Parathyroid adenoma (tissue), 2 donors: ENCODE results near the gene EFCAB11.

Experiments
- H2AFZ ChIP-seq: fragments of 300-600 bp; sonication (generic); one replicate; pipeline ENCODE4 v1.7.0; 2017; ENCODE audit warnings: antibody characterized with exemption, mild to moderate bottlenecking
- H3K27ac ChIP-seq: fragments of 300-600 bp; sonication (generic); one replicate; pipeline ENCODE4 v1.7.0; 2017
- H3K27me3 ChIP-seq: fragments of 300-600 bp; sonication (generic); one replicate; pipeline ENCODE4 v1.7.0; 2017; ENCODE audit warnings: low read length; ENCODE audit not compliant: control insufficient read depth, insufficient read depth
- H3K36me3 ChIP-seq: fragments of 300-600 bp; sonication (generic); one replicate; pipeline ENCODE4 v1.7.0; 2017; ENCODE audit warnings: low read length; ENCODE audit not compliant: control insufficient read depth, insufficient read depth
- H3K4me1 ChIP-seq: fragments of 300-600 bp; sonication (generic); one replicate; pipeline ENCODE4 v1.7.0; 2017; ENCODE audit warnings: control low read depth
- H3K4me2 ChIP-seq: fragments of 300-600 bp; sonication (generic); one replicate; pipeline ENCODE4 v1.7.0; 2017; ENCODE audit warnings: low read length
- H3K4me3 ChIP-seq: fragments of 300-600 bp; sonication (generic); one replicate; pipeline ENCODE4 v1.7.0; 2017; ENCODE audit warnings: low read depth, low read length
- H3K79me2 ChIP-seq: fragments of 300-600 bp; sonication (generic); one replicate; pipeline ENCODE4 v1.7.0; 2017; ENCODE audit warnings: control low read depth
- H3K9ac ChIP-seq: fragments of 300-600 bp; sonication (generic); one replicate; pipeline ENCODE4 v1.7.0; 2017; ENCODE audit warnings: mild to moderate bottlenecking
- H3K9me3 ChIP-seq: fragments of 300-600 bp; sonication (generic); one replicate; pipeline ENCODE4 v1.7.0; 2017; ENCODE audit warnings: low read length; ENCODE audit not compliant: control insufficient read depth
- TF ChIP-seq, protein P1 (sequence below): fragments of 300-600 bp; sonication (generic); IDR thresholded peaks from one replicate; pipeline ENCODE4 v1.7.0; 2017; ENCODE audit warnings: antibody characterized with exemption, mild to moderate bottlenecking
- donor health status: primary hyperparathyroidism.

The EFCAB11 gene

DNA sequence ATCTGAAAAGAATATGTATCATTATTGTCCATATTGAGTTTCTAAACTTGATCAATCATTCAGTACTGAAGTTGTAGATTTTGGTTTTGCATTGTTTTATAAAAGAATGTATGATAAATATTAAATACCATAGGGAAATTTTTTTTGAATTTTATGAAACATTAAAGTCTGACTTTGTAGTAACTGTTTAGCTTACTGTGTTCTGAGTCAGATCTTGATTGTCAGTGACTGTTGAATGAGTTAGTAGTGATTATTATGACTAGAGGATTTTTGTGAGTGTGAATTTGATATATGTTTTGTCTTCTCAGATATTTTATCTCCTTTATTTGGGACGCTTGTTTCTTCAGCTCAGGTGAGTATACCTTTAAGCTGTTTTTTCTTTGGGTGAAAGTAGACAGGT lies 11.3 kb upstream of the EFCAB11 start:
- TF ChIP-seq, protein P1, sequence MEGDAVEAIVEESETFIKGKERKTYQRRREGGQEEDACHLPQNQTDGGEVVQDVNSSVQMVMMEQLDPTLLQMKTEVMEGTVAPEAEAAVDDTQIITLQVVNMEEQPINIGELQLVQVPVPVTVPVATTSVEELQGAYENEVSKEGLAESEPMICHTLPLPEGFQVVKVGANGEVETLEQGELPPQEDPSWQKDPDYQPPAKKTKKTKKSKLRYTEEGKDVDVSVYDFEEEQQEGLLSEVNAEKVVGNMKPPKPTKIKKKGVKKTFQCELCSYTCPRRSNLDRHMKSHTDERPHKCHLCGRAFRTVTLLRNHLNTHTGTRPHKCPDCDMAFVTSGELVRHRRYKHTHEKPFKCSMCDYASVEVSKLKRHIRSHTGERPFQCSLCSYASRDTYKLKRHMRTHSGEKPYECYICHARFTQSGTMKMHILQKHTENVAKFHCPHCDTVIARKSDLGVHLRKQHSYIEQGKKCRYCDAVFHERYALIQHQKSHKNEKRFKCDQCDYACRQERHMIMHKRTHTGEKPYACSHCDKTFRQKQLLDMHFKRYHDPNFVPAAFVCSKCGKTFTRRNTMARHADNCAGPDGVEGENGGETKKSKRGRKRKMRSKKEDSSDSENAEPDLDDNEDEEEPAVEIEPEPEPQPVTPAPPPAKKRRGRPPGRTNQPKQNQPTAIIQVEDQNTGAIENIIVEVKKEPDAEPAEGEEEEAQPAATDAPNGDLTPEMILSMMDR: no peak
- Histone ChIP-seq H3K4me3 (no peak overlapping the region), H3K9me3 (no peaks in the 10 kb centered on the region), H3K4me1 (no peaks in the 10 kb centered on the region), H3K27me3 (no peaks in the 10 kb centered on the region), H2AFZ (no peak overlapping the region), H3K79me2 (no peaks in the 10 kb centered on the region), H3K9ac (no peak overlapping the region), H3K36me3 (no peaks in the 10 kb centered on the region), H3K27ac (no peak overlapping the region), H3K4me2 (no peak overlapping the region)

GRCh38 chr14:89963288-89963978 lies 8.9 kb upstream of the EFCAB11 start:
- Histone ChIP-seq H3K4me2 (no peak overlapping the region), H3K27me3 (no peaks in the 10 kb centered on the region)

DNA sequence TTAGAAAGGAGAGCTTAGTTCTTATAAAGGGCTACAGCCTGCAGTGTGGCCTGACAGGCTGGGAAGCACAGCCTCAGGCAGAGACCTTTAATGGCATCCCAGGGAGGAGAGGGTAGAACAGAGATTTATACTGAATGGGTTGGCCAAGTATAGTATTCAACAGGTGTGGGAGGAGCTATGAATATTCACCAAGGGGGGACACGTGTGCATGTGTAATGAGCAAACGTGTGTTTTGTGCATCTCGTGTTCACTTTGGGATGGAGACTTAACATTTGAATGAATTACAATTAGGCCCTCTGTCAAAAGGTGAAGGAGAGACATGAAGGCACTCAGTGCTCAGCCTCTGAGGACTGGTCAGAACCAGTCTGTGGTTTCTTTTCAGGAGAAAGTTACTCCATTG lies 6.4 kb upstream of the EFCAB11 start:
- Histone ChIP-seq H3K9ac (no peak overlapping the region), H2AFZ (no peak overlapping the region), H3K9me3 (no peaks in the 10 kb centered on the region), H3K36me3 (no peaks in the 10 kb centered on the region), H3K4me2 (no peak overlapping the region), H3K4me1 (peaks cover 6% of the 10 kb centered on the region), H3K27ac (no peak overlapping the region), H3K27me3 (no peaks in the 10 kb centered on the region), H3K4me3 (no peak overlapping the region), H3K79me2 (no peaks in the 10 kb centered on the region)
- TF ChIP-seq, protein P1: no peak

More at GRCh38 chr14:89963288-89963978, 8.9 kb upstream of the EFCAB11 start:
- Histone ChIP-seq H3K9ac (no peak overlapping the region), H3K36me3 (no peaks in the 10 kb centered on the region), H2AFZ (no peak overlapping the region), H3K27ac (no peak overlapping the region), H3K9me3 (no peaks in the 10 kb centered on the region), H3K4me1 (no peaks in the 10 kb centered on the region), H3K79me2 (no peaks in the 10 kb centered on the region), H3K4me3 (no peak overlapping the region)
- TF ChIP-seq, protein P1: no peak

- no peak overlapping the region for H3K4me2 ChIP-seq
- H3K27ac ChIP-seq: no peak overlapping the region
- TF ChIP-seq, protein P1: no peak
- H3K27me3 ChIP-seq: no peaks in the 10 kb centered on the region
- H3K4me1 ChIP-seq: peaks cover 9% of the 10 kb centered on the region
- H3K79me2 ChIP-seq: no peaks in the 10 kb centered on the region
- no peak overlapping the region for H3K4me3 ChIP-seq
- no peak overlapping the region for H3K9ac ChIP-seq
- H2AFZ ChIP-seq: no peak overlapping the region
- no peaks in the 10 kb centered on the region for H3K9me3 ChIP-seq
- no peaks in the 10 kb centered on the region for H3K36me3 ChIP-seq
Observed at GRCh38 chr14:89959853-89960445, 5.4 kb upstream of the EFCAB11 start.

DNA sequence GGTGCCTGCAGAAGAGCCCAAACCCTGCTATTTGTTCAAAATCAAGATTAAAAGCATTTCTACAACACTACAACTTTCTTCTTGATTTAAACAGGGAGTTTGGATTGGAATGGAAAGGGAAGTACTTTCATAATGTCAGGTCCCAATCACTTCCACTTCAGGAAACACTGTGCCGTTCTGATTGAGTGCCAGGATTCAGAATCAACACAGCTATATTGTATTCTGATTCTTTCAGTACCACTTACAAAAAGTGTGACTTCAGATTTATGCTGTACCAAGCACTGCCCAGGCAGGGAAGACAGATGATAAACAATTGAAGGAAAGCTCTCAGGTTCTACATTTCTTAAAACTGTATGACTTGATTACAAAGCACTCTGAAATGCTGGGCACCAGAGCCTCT lies 4.4 kb upstream of the EFCAB11 start:
- Histone ChIP-seq H2AFZ (no peak overlapping the region), H3K27ac (no peak overlapping the region), H3K4me2 (no peak overlapping the region), H3K79me2 (no peaks in the 10 kb centered on the region), H3K9me3 (no peaks in the 10 kb centered on the region), H3K36me3 (no peaks in the 10 kb centered on the region), H3K4me3 (no peak overlapping the region), H3K9ac (no peak overlapping the region), H3K4me1 (peaks cover 10% of the 10 kb centered on the region), H3K27me3 (no peaks in the 10 kb centered on the region)
- TF ChIP-seq, protein P1: no peak
